Neuron (in vitro differentiated cells): ENCODE measurements around the gene GPATCH2.

Experiments used
- H2AFZ ChIP-seq: one replicate; pipeline ENCODE4 v1.6.1; 2013; ENCODE audit warnings: low read depth, mild to moderate bottlenecking, inconsistent platforms, low read length, moderate library complexity
- H3K27me3 ChIP-seq: one replicate; pipeline ENCODE4 v1.6.1; 2013; ENCODE audit warnings: low read length; ENCODE audit not compliant: insufficient read depth
- H3K36me3 ChIP-seq: one replicate; pipeline ENCODE4 v1.6.1; 2013; ENCODE audit warnings: low read length; ENCODE audit not compliant: insufficient read depth
- H3K4me1 ChIP-seq: one replicate; pipeline ENCODE4 v1.6.1; 2013; ENCODE audit warnings: low read length; ENCODE audit not compliant: insufficient read depth
- H3K4me3 ChIP-seq: 2 replicates; pipeline ENCODE4 v1.5.1; 2013; ENCODE audit warnings: mild to moderate bottlenecking, low read length, moderate library complexity
- H3K9me3 ChIP-seq: one replicate; pipeline ENCODE4 v1.6.1; 2013; ENCODE audit warnings: low read length

Gene GPATCH2

GRCh38 chr1:217564207-217564606, 66.7 kb downstream of the GPATCH2 start:
- no peak overlapping the region for H3K4me3 ChIP-seq
- no peaks in the 10 kb centered on the region for H3K9me3 ChIP-seq
- no peaks in the 10 kb centered on the region for H3K36me3 ChIP-seq

GRCh38 chr1:217563179-217563578, 67.7 kb downstream of the GPATCH2 start:
- no peaks in the 10 kb centered on the region for H3K36me3 ChIP-seq
- H3K9me3 ChIP-seq: no peaks in the 10 kb centered on the region
- H3K4me3 ChIP-seq: no peak overlapping the region
- no peaks in the 10 kb centered on the region for H3K27me3 ChIP-seq
- H3K4me1 ChIP-seq: no peaks in the 10 kb centered on the region
- H2AFZ ChIP-seq: no peak overlapping the region

More at GRCh38 chr1:217564207-217564606, 66.7 kb downstream of the GPATCH2 start:
- Histone ChIP-seq H3K4me1 (no peaks in the 10 kb centered on the region), H2AFZ (no peak overlapping the region), H3K27me3 (no peaks in the 10 kb centered on the region)

- Histone ChIP-seq H3K36me3 (no peaks in the 10 kb centered on the region), H3K4me1 (no peaks in the 10 kb centered on the region), H3K27me3 (no peaks in the 10 kb centered on the region), H3K4me3 (no peak overlapping the region), H2AFZ (no peak overlapping the region), H3K9me3 (no peaks in the 10 kb centered on the region)
Observed at GRCh38 chr1:217562229-217562878, 68.5 kb downstream of the GPATCH2 start.

- Histone ChIP-seq H2AFZ (no peak overlapping the region), H3K36me3 (no peaks in the 10 kb centered on the region), H3K9me3 (no peaks in the 10 kb centered on the region), H3K27me3 (no peaks in the 10 kb centered on the region), H3K4me1 (no peaks in the 10 kb centered on the region), H3K4me3 (no peak overlapping the region)
Observed at GRCh38 chr1:217561446-217561845, 69.4 kb downstream of the GPATCH2 start.

- H2AFZ ChIP-seq: no peak overlapping the region
- no peaks in the 10 kb centered on the region for H3K27me3 ChIP-seq
- no peaks in the 10 kb centered on the region for H3K36me3 ChIP-seq
- no peaks in the 10 kb centered on the region for H3K9me3 ChIP-seq
- no peaks in the 10 kb centered on the region for H3K4me1 ChIP-seq
- H3K4me3 ChIP-seq: no peak overlapping the region
Observed at GRCh38 chr1:217554849-217555248, 76.0 kb downstream of the GPATCH2 start.

GRCh38 chr1:217553949-217554509, 76.9 kb downstream of the GPATCH2 start:
- Histone ChIP-seq H3K9me3 (no peaks in the 10 kb centered on the region), H3K4me3 (no peak overlapping the region), H3K27me3 (no peaks in the 10 kb centered on the region), H3K36me3 (no peaks in the 10 kb centered on the region), H3K4me1 (no peaks in the 10 kb centered on the region), H2AFZ (no peak overlapping the region)

- no peak overlapping the region for H2AFZ ChIP-seq
- H3K9me3 ChIP-seq: peaks cover 2% of the 10 kb centered on the region
- H3K4me1 ChIP-seq: no peaks in the 10 kb centered on the region
- no peaks in the 10 kb centered on the region for H3K27me3 ChIP-seq
- no peaks in the 10 kb centered on the region for H3K36me3 ChIP-seq
- H3K4me3 ChIP-seq: no peak overlapping the region
Observed at GRCh38 chr1:217552339-217552951, 78.4 kb downstream of the GPATCH2 start.

GRCh38 chr1:217542837-217543236, 88.1 kb downstream of the GPATCH2 start:
- Histone ChIP-seq H3K9me3 (peaks cover 2% of the 10 kb centered on the region), H2AFZ (no peak overlapping the region), H3K4me1 (no peaks in the 10 kb centered on the region)

GRCh38 chr1:217542136-217542777, 88.6 kb downstream of the GPATCH2 start:
- no peak overlapping the region for H2AFZ ChIP-seq
- H3K4me3 ChIP-seq: no peak overlapping the region
- no peaks in the 10 kb centered on the region for H3K9me3 ChIP-seq
- no peaks in the 10 kb centered on the region for H3K27me3 ChIP-seq
- H3K4me1 ChIP-seq: no peaks in the 10 kb centered on the region
- H3K36me3 ChIP-seq: no peaks in the 10 kb centered on the region

More at GRCh38 chr1:217542837-217543236, 88.1 kb downstream of the GPATCH2 start:
- no peak overlapping the region for H3K4me3 ChIP-seq
- H3K27me3 ChIP-seq: no peaks in the 10 kb centered on the region
- no peaks in the 10 kb centered on the region for H3K36me3 ChIP-seq

- Histone ChIP-seq H3K27me3 (no peaks in the 10 kb centered on the region), H2AFZ (no peak overlapping the region), H3K4me1 (no peaks in the 10 kb centered on the region), H3K4me3 (no peak overlapping the region), H3K9me3 (no peaks in the 10 kb centered on the region), H3K36me3 (no peaks in the 10 kb centered on the region)
Observed at GRCh38 chr1:217540321-217540720, 90.6 kb downstream of the GPATCH2 start.

GRCh38 chr1:217539510-217539909, 91.4 kb downstream of the GPATCH2 start:
- no peaks in the 10 kb centered on the region for H3K27me3 ChIP-seq
- no peaks in the 10 kb centered on the region for H3K9me3 ChIP-seq
- no peak overlapping the region for H2AFZ ChIP-seq
- no peaks in the 10 kb centered on the region for H3K4me1 ChIP-seq
- no peaks in the 10 kb centered on the region for H3K36me3 ChIP-seq
- H3K4me3 ChIP-seq: no peak overlapping the region

- Histone ChIP-seq H3K9me3 (no peaks in the 10 kb centered on the region), H3K4me3 (no peak overlapping the region), H2AFZ (no peak overlapping the region), H3K4me1 (no peaks in the 10 kb centered on the region), H3K36me3 (no peaks in the 10 kb centered on the region), H3K27me3 (no peaks in the 10 kb centered on the region)
Observed at GRCh38 chr1:217535601-217536377, 95.1 kb downstream of the GPATCH2 start.

- no peak overlapping the region for H2AFZ ChIP-seq
- H3K27me3 ChIP-seq: no peaks in the 10 kb centered on the region
- H3K36me3 ChIP-seq: no peaks in the 10 kb centered on the region
- H3K4me3 ChIP-seq: no peak overlapping the region
- no peaks in the 10 kb centered on the region for H3K4me1 ChIP-seq
- H3K9me3 ChIP-seq: no peaks in the 10 kb centered on the region
Observed at GRCh38 chr1:217534566-217534965, 96.3 kb downstream of the GPATCH2 start.
